ENCODE results near the gene CRYGN.

Gene CRYGN

DNA sequence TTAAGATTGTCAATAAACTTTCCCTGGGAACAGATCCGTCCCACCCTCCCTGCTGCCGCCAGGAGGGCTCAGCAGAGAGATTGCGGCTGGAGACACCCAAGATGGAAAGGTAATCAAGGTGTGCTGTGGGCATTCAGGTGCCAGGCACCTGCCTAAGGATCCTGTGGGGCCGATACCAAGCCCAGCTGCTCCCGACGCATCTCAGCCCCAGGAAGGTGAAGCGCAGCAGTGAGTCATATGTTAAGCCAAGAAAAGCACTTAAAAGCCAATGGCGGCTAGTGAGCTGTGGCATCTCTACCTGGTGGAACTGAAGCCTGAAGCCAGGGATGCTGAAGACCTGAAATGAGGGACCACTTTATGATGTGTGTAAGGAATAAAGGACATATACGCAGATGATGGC lies 36.2 kb downstream of the CRYGN start:
- H3K18ac ChIP-seq (ENCODE audit: low read length), result no peak overlapping the region
- H2AK5ac ChIP-seq (ENCODE audit: low read depth, low read length), result no peak overlapping the region
- no peak overlapping the region for H3K4me2 ChIP-seq (ENCODE audit: insufficient read depth, low read length, poor library complexity, severe bottlenecking)
- no peak overlapping the region for H4K91ac ChIP-seq (ENCODE audit: low read depth, low read length, poor library complexity)
- H2BK120ac ChIP-seq (ENCODE audit: low read depth, low read length), result no peak overlapping the region
- no peak overlapping the region for H3K9ac ChIP-seq (ENCODE audit: low read depth, low read length, poor library complexity)
- H2BK5ac ChIP-seq (ENCODE audit: low read length), result no peak overlapping the region
- H3K36me3 ChIP-seq (replicated peaks in 1 of 2; ENCODE audit: control insufficient read depth in 2 of 2, insufficient read depth in 2 of 2, low read length in 2 of 2), result peaks cover 7 to 21% of the 10 kb centered on the region in 2 donors
- H3K4me3 ChIP-seq (ENCODE audit: low read length in 2 of 2), result no peak overlapping the region
- no CpG with 5 or more reads among the region's 9 CpGs for WGBS, 2 donors (ENCODE audit: extremely low coverage in 2 of 2, insufficient read length in 2 of 2, insufficient replicate concordance in 1 of 2)
- H3K23ac ChIP-seq (ENCODE audit: low read depth, low read length, poor library complexity), result no peak overlapping the region
- no peak for DNase-seq (ENCODE audit: low spot score)
- no peak overlapping the region for H3K4ac ChIP-seq (ENCODE audit: low read length)
- no peak overlapping the region for H4K8ac ChIP-seq (ENCODE audit: low read depth, low read length)
- H2BK12ac ChIP-seq (ENCODE audit: low read length), result no peak overlapping the region
- H2BK15ac ChIP-seq (ENCODE audit: low read length), result no peak overlapping the region
- H3K27me3 ChIP-seq (ENCODE audit: control insufficient read depth in 3 of 3, insufficient read depth in 3 of 3, low read depth in 1 of 3, low read length in 3 of 3), result peaks cover 0 to 5% (median 0%) of the 10 kb centered on the region in 3 experiments
- peaks cover 6 to 17% of the 10 kb centered on the region in 2 donors for H3K4me1 ChIP-seq (ENCODE audit: control insufficient read depth in 2 of 2, insufficient read depth in 1 of 2, low read depth in 1 of 2, low read length in 2 of 2)
- H3K79me1 ChIP-seq (ENCODE audit: low read depth, low read length), result peaks cover 3% of the 10 kb centered on the region
- H3K9me3 ChIP-seq (replicated peaks in 1 of 2; ENCODE audit: control insufficient read depth in 2 of 2, insufficient read depth in 1 of 2, low read depth in 1 of 2, low read length in 2 of 2), result no peaks in the 10 kb centered on the region
- H3K27ac ChIP-seq (replicated peaks; ENCODE audit: low read length), result no peak overlapping the region
- no peak overlapping the region for H3K14ac ChIP-seq (ENCODE audit: low read length)
- H2AFZ ChIP-seq (ENCODE audit: low read length), result no peak overlapping the region

DNA sequence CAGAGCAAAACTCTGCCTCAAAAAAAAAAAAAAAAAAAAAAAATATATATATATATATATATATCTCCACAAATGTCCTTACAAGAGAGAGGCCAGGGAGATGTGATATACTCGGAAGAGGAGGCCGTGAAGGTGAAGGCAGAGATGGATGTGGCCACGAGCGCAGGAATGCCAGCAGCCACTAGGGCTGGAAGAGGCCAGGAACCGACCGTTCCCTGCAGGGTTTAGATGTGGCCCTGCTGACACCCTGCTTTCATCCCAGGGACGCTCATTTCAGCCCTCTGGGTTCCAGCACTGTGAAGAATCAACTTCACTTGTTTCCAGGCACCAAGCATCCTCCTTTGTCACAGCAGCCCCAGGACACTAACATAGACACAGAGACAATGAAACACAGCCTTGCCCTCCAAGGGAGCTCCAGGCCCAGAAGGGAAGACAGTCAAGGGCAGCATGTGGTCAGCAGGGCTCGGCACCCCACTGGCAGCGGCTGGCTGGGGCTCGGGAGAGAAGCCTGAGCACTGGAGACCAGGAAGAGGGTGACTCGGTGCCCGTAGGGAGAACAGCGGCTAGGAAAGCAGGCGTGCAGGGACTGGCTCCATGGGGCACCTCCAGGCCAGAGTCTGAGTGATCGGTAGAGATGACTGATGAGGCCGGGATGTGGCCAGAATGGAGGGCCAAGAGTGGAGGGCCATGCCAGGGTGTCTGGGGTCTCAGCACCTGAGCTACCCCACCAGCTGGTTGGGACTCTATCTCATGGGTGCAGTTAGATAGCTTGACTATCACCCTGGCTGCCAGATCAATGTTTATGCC lies 37.7 kb downstream of the CRYGN start:
- Histone ChIP-seq H3K4me3 (ENCODE audit: low read length in 2 of 2) (no peak overlapping the region), H3K27me3 (ENCODE audit: control insufficient read depth in 3 of 3, insufficient read depth in 3 of 3, low read depth in 1 of 3, low read length in 3 of 3) (peaks cover 0 to 2% (median 0%) of the 10 kb centered on the region in 3 experiments), H4K91ac (ENCODE audit: low read depth, low read length, poor library complexity) (no peak overlapping the region), H2BK12ac (ENCODE audit: low read length) (no peak overlapping the region), H3K14ac (ENCODE audit: low read length) (no peak overlapping the region), H2AK5ac (ENCODE audit: low read depth, low read length) (no peak overlapping the region), H2BK5ac (ENCODE audit: low read length) (peak overlapping the region; percentile 8), H3K9me3 (replicated peaks in 1 of 2; ENCODE audit: control insufficient read depth in 2 of 2, insufficient read depth in 1 of 2, low read depth in 1 of 2, low read length in 2 of 2) (peaks cover 0 to 7% of the 10 kb centered on the region in 2 donors), H2BK120ac (ENCODE audit: low read depth, low read length) (no peak overlapping the region), H3K79me1 (ENCODE audit: low read depth, low read length) (peaks cover 2% of the 10 kb centered on the region), H2BK15ac (ENCODE audit: low read length) (no peak overlapping the region), H3K36me3 (replicated peaks in 1 of 2; ENCODE audit: control insufficient read depth in 2 of 2, insufficient read depth in 2 of 2, low read length in 2 of 2) (peaks cover 18 to 27% of the 10 kb centered on the region in 2 donors), H3K4me1 (ENCODE audit: control insufficient read depth in 2 of 2, insufficient read depth in 1 of 2, low read depth in 1 of 2, low read length in 2 of 2) (peaks cover 1 to 12% of the 10 kb centered on the region in 2 donors), H3K9ac (ENCODE audit: low read depth, low read length, poor library complexity) (peak overlapping the region; percentile 5), H3K27ac (replicated peaks; ENCODE audit: low read length) (no peak overlapping the region), H3K23ac (ENCODE audit: low read depth, low read length, poor library complexity) (no peak overlapping the region), H3K18ac (ENCODE audit: low read length) (peak overlapping the region; percentile 15), H3K4ac (ENCODE audit: low read length) (no peak overlapping the region), H3K4me2 (ENCODE audit: insufficient read depth, low read length, poor library complexity, severe bottlenecking) (no peak overlapping the region), H2AFZ (ENCODE audit: low read length) (no peak overlapping the region), H4K8ac (ENCODE audit: low read depth, low read length) (no peak overlapping the region)
- DNase-seq (ENCODE audit: low spot score), result no peak
- no CpG with 5 or more reads among the region's 16 CpGs for WGBS, 2 donors (ENCODE audit: extremely low coverage in 2 of 2, insufficient read length in 2 of 2, insufficient replicate concordance in 1 of 2)

DNA sequence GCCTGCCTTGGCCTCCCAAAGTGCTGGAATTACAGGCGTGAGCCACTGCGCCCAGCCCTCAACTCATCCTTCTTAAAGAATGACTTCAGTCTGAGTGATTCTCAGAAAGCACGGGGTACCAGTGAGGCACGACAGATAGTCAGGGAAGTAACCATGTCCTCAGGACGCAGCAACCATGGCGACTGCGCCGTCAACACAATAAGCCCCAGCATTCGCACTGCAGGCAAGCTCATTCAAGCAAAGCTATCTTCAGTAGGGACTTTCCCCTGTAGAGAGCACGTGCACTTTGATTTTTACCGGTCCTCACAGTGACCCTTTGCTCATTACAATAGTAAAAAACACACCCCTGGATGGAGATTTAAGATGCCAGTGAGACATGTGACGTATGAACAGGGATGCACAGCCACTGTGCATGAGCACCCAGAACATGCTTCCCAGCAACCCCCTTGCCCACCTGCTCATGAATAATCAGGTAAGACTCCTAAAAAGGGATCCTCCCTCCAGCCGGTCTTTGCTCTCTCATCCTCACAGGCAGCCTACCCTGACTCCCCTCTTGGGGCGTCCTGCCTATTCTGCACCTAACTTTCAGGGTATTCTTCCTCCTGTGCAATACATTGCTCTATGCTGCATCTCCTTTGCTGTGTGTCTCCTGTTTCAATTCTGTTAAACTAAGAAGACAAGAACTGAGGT lies 39.2 kb downstream of the CRYGN start:
- WGBS, 2 donors (ENCODE audit: extremely low coverage in 2 of 2, insufficient read length in 2 of 2, insufficient replicate concordance in 1 of 2), result no CpG with 5 or more reads among the region's 14 CpGs
- H3K9me3 ChIP-seq (replicated peaks in 1 of 2; ENCODE audit: control insufficient read depth in 2 of 2, insufficient read depth in 1 of 2, low read depth in 1 of 2, low read length in 2 of 2), result peaks cover 0 to 7% of the 10 kb centered on the region in 2 donors
- no peak overlapping the region for H3K9ac ChIP-seq (ENCODE audit: low read depth, low read length, poor library complexity)
- H2AK5ac ChIP-seq (ENCODE audit: low read depth, low read length), result no peak overlapping the region
- H3K23ac ChIP-seq (ENCODE audit: low read depth, low read length, poor library complexity), result no peak overlapping the region
- no peak overlapping the region for H2BK5ac ChIP-seq (ENCODE audit: low read length)
- H2BK120ac ChIP-seq (ENCODE audit: low read depth, low read length), result no peak overlapping the region
- H2BK15ac ChIP-seq (ENCODE audit: low read length), result no peak overlapping the region
- no peak overlapping the region for H3K4ac ChIP-seq (ENCODE audit: low read length)
- H3K36me3 ChIP-seq (replicated peaks in 1 of 2; ENCODE audit: control insufficient read depth in 2 of 2, insufficient read depth in 2 of 2, low read length in 2 of 2), result peaks cover 15 to 18% of the 10 kb centered on the region in 2 donors
- peaks cover 1 to 14% of the 10 kb centered on the region in 2 donors for H3K4me1 ChIP-seq (ENCODE audit: control insufficient read depth in 2 of 2, insufficient read depth in 1 of 2, low read depth in 1 of 2, low read length in 2 of 2)
- no peak overlapping the region for H3K4me3 ChIP-seq (ENCODE audit: low read length in 2 of 2)
- H4K8ac ChIP-seq (ENCODE audit: low read depth, low read length), result no peak overlapping the region
- no peak overlapping the region for H2AFZ ChIP-seq (ENCODE audit: low read length)
- H3K4me2 ChIP-seq (ENCODE audit: insufficient read depth, low read length, poor library complexity, severe bottlenecking), result no peak overlapping the region
- H2BK12ac ChIP-seq (ENCODE audit: low read length), result no peak overlapping the region
- H3K27me3 ChIP-seq (ENCODE audit: control insufficient read depth in 3 of 3, insufficient read depth in 3 of 3, low read depth in 1 of 3, low read length in 3 of 3), result peaks cover 0 to 2% (median 0%) of the 10 kb centered on the region in 3 experiments
- H3K79me1 ChIP-seq (ENCODE audit: low read depth, low read length), result no peaks in the 10 kb centered on the region
- no peak overlapping the region for H3K18ac ChIP-seq (ENCODE audit: low read length)
- H3K14ac ChIP-seq (ENCODE audit: low read length), result no peak overlapping the region
- no peak overlapping the region for H4K91ac ChIP-seq (ENCODE audit: low read depth, low read length, poor library complexity)
- DNase-seq (ENCODE audit: low spot score), result no peak
- no peak overlapping the region for H3K27ac ChIP-seq (replicated peaks; ENCODE audit: low read length)

DNA sequence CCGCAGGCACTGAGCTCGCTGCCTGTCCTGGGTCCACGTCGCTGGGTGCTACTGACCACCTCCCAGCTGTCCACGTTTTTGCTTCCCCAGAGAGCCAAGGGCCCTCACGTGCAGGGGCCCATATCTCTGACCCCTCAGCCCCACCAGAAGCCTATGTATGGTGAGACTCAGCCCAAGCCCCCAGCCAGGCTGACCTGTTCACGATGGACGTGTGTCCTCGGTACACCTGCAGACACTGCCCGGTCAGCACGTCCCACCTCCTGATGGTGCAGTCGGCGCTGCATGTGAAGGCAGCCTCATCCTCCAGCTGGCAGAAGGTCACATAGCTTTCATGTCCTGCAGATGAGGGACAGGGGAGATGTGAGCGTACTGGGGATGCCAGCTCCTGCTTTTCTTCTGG lies 40.0 kb downstream of the CRYGN start:
- no peak overlapping the region for H2BK15ac ChIP-seq (ENCODE audit: low read length)
- no peak for DNase-seq (ENCODE audit: low spot score)
- peaks cover 0 to 7% of the 10 kb centered on the region in 2 donors for H3K9me3 ChIP-seq (replicated peaks in 1 of 2; ENCODE audit: control insufficient read depth in 2 of 2, insufficient read depth in 1 of 2, low read depth in 1 of 2, low read length in 2 of 2)
- H3K9ac ChIP-seq (ENCODE audit: low read depth, low read length, poor library complexity), result no peak overlapping the region
- no peak overlapping the region for H2BK12ac ChIP-seq (ENCODE audit: low read length)
- H2BK5ac ChIP-seq (ENCODE audit: low read length), result no peak overlapping the region
- no CpG with 5 or more reads among the region's 14 CpGs for WGBS, 2 donors (ENCODE audit: extremely low coverage in 2 of 2, insufficient read length in 2 of 2, insufficient replicate concordance in 1 of 2)
- peak overlapping the region; percentile 84 for H3K18ac ChIP-seq (ENCODE audit: low read length)
- H3K23ac ChIP-seq (ENCODE audit: low read depth, low read length, poor library complexity), result peak overlapping the region; percentile 87
- peaks cover 13 to 15% of the 10 kb centered on the region in 2 donors for H3K36me3 ChIP-seq (replicated peaks in 1 of 2; ENCODE audit: control insufficient read depth in 2 of 2, insufficient read depth in 2 of 2, low read length in 2 of 2)
- peaks cover 1 to 14% of the 10 kb centered on the region in 2 donors for H3K4me1 ChIP-seq (ENCODE audit: control insufficient read depth in 2 of 2, insufficient read depth in 1 of 2, low read depth in 1 of 2, low read length in 2 of 2)
- peak overlapping the region; percentile 99 for H4K8ac ChIP-seq (ENCODE audit: low read depth, low read length)
- H3K27me3 ChIP-seq (ENCODE audit: control insufficient read depth in 3 of 3, insufficient read depth in 3 of 3, low read depth in 1 of 3, low read length in 3 of 3), result peaks cover 0 to 2% (median 0%) of the 10 kb centered on the region in 3 experiments
- H3K14ac ChIP-seq (ENCODE audit: low read length), result peak overlapping the region; percentile 39
- no peaks in the 10 kb centered on the region for H3K79me1 ChIP-seq (ENCODE audit: low read depth, low read length)
- H3K27ac ChIP-seq (replicated peaks; ENCODE audit: low read length), result no peak overlapping the region
- no peak overlapping the region for H3K4me2 ChIP-seq (ENCODE audit: insufficient read depth, low read length, poor library complexity, severe bottlenecking)
- no peak overlapping the region for H2BK120ac ChIP-seq (ENCODE audit: low read depth, low read length)
- no peak overlapping the region for H3K4ac ChIP-seq (ENCODE audit: low read length)
- no peak overlapping the region for H3K4me3 ChIP-seq (ENCODE audit: low read length in 2 of 2)
- no peak overlapping the region for H2AFZ ChIP-seq (ENCODE audit: low read length)
- H2AK5ac ChIP-seq (ENCODE audit: low read depth, low read length), result peak overlapping the region; percentile 63
- H4K91ac ChIP-seq (ENCODE audit: low read depth, low read length, poor library complexity), result no peak overlapping the region
